K562 treated with DMSO at 1 percent for 24 hours (cell line): ENCODE measurements around the gene MAP3K12. TPM values are rescaled to one million over a fixed set of nuclear protein-coding genes. Genes with fewer than 3 reads are reported as not detected.

ENCODE experiments used
- total RNA-seq: library from RNA; unstranded; fragments of 300-600 nt; gene quantifications from 2 replicates; pipeline ENCODE4 v1.2.3, GENCODE V29; 2022; ENCODE audit warnings: low read depth; ENCODE audit not compliant: insufficient read depth

MAP3K12 gene
- total RNA-seq = 1.5 and 4.7 TPM in 2 replicates

GRCh38 chr12:53499266-53500141 is at the start of gene MAP3K12:
TSS of gene MAP3K12 (minus strand) at chr12:53499458. CDS start at chr12:53487391, 12,067 bp downstream.

GRCh38 chr12:53506881-53507602 is 7.8 kb upstream of the MAP3K12 start, which contains the start of gene NPFF:
TSS of gene NPFF (minus strand) at chr12:53507484. CDS start at chr12:53507474, 10 bp downstream.

GRCh38 chr12:53500776-53501614 is 1.7 kb upstream of the MAP3K12 start, which contains the start of gene TARBP2:
TSS of gene TARBP2 (plus strand) at chr12:53501283. CDS start at chr12:53501409, 126 bp downstream.

GRCh38 chr12:53451661-53452158 is 47.5 kb downstream of the MAP3K12 start, which contains the start of gene PCBP2:
TSS of gene PCBP2 (plus strand) at chr12:53452102. CDS start at chr12:53454801, 2,699 bp downstream.

GRCh38 chr12:53441040-53441833 is 58.0 kb downstream of the MAP3K12 start, which contains the start of gene PRR13:
TSS of gene PRR13 (plus strand) at chr12:53441734. CDS start at chr12:53442715, 981 bp downstream.

Other genes starting within 250 kb of the MAP3K12 start
- 35.7 and 41.1 TPM in 2 replicates for gene ESPL1, start 231.2 kb downstream of the MAP3K12 start, total RNA-seq
- gene PFDN5, start 203.9 kb downstream of the MAP3K12 start, total RNA-seq = 578 and 589 TPM in 2 replicates
- gene MYG1, start 199.8 kb downstream of the MAP3K12 start, total RNA-seq = 4.4 and 6.6 TPM in 2 replicates
- 76.6 and 87.2 TPM in 2 replicates for gene AAAS, start 177.8 kb downstream of the MAP3K12 start, total RNA-seq
- gene SP7, start 163.1 kb downstream of the MAP3K12 start, total RNA-seq = not detected in 2 replicates
- 28.2 and 29.2 TPM in 2 replicates for gene SP1, start 119.3 kb downstream of the MAP3K12 start, total RNA-seq
- gene AMHR2, start 75.6 kb downstream of the MAP3K12 start, total RNA-seq = 44.0 and 52.1 TPM in 2 replicates
- 257 and 263 TPM in 2 replicates for gene PRR13, start 57.7 kb downstream of the MAP3K12 start, total RNA-seq
- 966 and 972 TPM in 2 replicates for gene PCBP2, start 47.4 kb downstream of the MAP3K12 start, total RNA-seq
- 61.8 and 66.9 TPM in 2 replicates for gene TARBP2, start 1.8 kb upstream of the MAP3K12 start, total RNA-seq
- not detected in 2 replicates for gene NPFF, start 8.0 kb upstream of the MAP3K12 start, total RNA-seq
- gene ATF7, start 126.9 kb upstream of the MAP3K12 start, total RNA-seq = 9.2 and 11.3 TPM in 2 replicates
- gene ATP5MC2, start 176.6 kb upstream of the MAP3K12 start, total RNA-seq = 452 and 456 TPM in 2 replicates
- 37.8 and 38.3 TPM in 2 replicates for gene CALCOCO1, start 228.0 kb upstream of the MAP3K12 start, total RNA-seq